Cardiac fibroblast (primary cell): Measurements from ENCODE around the gene AMDHD2.

Source experiments
- DNase-seq, 2 donors: peaks; one replicate each; pipeline versions ENCODE4 v3.0.0 to v3.0.0-alpha.2; 2010; ENCODE audit warnings: low read depth in 2 of 2
- H3K4me3 ChIP-seq, 2 donors: replicated peaks in 1 of 2; 1 replicate in 1 of 2; 2 replicates in 1 of 2; pipeline ENCODE4 v1.5.1; 2011; ENCODE audit warnings: low read depth in 2 of 2, low read length in 2 of 2, mild to moderate bottlenecking in 2 of 2, moderate library complexity in 1 of 2
- TF ChIP-seq, protein P1 (sequence below): IDR thresholded peaks from one replicate; pipeline ENCODE4 v1.5.1; 2011; ENCODE audit warnings: low read depth, mild to moderate bottlenecking, low read length, inconsistent platforms

Gene AMDHD2

DNA sequence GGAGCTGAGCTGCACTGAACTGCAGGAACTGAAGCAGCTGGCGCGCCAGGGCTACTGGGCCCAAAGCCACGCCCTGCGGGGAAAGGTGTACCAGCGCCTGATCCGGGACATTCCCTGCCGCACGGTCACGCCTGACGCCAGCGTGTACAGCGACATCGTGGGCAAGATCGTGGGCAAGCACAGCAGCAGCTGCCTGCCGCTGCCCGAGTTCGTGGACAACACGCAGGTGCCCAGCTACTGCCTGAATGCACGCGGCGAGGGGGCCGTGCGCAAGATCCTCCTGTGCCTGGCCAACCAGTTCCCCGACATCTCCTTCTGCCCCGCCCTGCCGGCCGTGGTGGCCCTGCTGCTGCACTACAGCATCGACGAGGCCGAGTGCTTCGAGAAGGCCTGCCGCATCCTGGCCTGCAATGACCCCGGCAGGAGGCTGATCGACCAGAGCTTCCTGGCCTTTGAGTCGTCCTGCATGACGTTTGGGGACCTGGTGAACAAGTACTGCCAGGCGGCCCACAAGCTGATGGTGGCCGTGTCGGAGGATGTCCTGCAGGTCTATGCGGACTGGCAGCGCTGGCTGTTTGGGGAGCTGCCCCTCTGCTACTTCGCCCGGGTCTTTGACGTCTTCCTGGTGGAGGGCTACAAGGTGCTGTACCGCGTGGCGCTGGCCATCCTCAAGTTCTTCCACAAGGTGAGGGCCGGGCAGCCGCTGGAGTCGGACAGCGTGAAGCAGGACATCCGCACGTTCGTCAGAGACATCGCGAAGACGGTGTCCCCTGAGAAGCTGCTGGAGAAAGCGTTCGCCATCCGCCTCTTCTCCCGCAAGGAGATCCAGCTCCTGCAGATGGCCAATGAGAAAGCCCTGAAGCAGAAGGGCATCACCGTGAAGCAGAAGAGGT is 23.7 kb upstream of the AMDHD2 start:
- DNase-seq, result no peak
- no peak overlapping the region for H3K4me3 ChIP-seq
- TF ChIP-seq, protein P1, sequence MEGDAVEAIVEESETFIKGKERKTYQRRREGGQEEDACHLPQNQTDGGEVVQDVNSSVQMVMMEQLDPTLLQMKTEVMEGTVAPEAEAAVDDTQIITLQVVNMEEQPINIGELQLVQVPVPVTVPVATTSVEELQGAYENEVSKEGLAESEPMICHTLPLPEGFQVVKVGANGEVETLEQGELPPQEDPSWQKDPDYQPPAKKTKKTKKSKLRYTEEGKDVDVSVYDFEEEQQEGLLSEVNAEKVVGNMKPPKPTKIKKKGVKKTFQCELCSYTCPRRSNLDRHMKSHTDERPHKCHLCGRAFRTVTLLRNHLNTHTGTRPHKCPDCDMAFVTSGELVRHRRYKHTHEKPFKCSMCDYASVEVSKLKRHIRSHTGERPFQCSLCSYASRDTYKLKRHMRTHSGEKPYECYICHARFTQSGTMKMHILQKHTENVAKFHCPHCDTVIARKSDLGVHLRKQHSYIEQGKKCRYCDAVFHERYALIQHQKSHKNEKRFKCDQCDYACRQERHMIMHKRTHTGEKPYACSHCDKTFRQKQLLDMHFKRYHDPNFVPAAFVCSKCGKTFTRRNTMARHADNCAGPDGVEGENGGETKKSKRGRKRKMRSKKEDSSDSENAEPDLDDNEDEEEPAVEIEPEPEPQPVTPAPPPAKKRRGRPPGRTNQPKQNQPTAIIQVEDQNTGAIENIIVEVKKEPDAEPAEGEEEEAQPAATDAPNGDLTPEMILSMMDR, result no peak

DNA sequence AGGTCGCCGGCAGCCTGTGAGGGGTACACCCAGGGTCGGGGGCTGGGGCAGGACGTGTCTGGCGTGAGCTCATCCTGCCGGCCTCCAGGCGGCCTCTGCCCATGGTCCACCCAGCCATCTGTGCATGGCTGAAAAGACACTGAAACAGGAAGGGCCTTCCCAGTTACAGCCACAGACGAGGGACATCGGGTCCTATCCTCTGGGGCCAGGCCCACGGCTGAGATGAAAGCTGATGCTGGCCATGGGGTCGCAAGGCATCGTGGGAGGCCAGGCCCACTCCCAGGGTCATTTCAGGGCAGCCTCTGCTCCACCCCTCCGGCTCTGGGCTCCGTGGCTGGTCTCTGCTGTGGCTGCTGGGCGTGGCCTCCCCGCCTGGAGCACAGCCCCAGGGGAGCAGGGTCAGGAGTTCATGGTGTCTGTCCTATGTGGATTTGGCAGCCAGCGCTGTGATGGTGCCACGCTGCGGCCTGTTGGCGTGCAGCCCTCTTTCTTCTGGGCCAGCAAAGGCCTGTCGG is 23.0 kb upstream of the AMDHD2 start:
- TF ChIP-seq, protein P1, result no peak
- peak; percentile 54 to 55 for DNase-seq
- H3K4me3 ChIP-seq, result no peak overlapping the region

DNA sequence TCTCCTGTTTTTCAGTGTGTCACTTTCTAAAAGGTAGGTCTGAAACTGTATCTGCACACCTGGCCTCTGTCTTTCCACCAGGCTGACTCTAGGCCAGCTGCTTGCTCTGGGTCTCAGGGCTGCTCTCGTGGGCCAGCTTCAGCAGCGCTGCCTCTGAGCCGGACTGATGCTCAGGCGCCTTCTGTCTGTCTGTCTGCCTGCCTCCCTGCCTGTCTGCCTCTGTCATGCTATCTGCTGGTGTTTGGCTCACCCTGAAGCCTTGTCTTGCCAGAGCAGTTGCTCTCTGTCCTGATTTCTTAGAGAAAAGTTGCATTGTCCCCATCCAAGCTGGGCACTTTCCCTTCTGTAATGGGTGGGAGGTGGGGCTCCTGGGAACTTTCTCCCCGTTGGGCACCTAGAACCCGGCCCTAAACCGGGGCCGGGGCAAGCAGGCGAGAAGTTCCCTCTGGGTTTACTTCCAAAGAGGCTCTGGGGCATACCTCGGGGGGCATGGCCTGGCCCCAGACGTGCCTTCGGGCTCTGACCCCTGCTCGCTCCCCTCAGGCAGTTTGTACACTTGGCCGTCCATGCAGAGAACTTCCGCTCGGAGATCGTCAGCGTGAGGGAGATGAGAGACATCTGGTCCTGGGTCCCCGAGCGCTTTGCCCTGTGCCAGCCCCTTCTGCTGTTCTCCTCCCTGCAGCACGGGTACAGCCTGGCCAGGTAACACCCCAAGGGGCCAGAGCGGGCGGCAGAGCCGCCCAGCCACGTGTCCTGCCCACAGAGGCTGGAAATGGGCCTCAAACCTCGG is 22.3 kb upstream of the AMDHD2 start:
- TF ChIP-seq, protein P1, result no peak
- DNase-seq, result no peak
- no peak overlapping the region for H3K4me3 ChIP-seq

DNA sequence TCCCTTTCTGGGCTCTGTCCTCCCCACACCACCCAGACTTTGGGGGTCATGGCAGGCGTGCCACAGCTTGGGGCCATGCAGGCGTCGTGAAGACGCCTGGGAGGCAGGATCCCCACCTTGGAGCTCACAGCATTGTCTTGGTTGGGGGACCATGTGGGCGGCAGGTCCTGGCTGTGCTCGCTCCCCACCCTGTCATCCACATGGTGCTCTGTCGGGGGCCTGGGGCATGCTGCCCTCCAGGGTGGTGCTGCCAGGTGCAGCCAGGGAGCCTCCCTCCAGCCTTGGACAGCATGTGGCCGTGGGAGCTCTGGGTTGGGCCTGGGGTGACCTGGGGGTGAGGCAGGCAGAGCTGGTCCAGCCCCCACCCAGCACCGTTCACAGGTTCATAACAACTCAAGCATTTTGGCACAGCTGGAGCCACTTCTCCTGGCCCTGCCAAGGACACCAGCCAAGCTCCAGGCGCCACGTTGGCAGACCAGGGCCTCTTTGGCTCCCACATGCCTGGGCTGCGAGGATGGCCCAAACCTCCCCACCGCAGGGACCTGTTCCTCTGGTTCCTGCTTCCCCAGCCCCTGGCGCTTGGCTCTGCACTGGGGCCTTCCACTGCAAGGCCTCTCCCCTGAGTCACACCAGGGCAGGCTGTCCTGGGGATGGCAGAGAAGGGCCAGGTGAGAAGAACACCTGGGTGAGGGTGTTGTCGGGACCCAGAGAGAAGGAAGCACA is 21.5 kb upstream of the AMDHD2 start:
- no peak overlapping the region for H3K4me3 ChIP-seq
- no peak for DNase-seq
- TF ChIP-seq, protein P1, result no peak

GRCh38 chr16:2499454-2499853 is 20.7 kb upstream of the AMDHD2 start:
- TF ChIP-seq, protein P1, result no peak
- no peak overlapping the region for H3K4me3 ChIP-seq
- DNase-seq, result no peak

DNA sequence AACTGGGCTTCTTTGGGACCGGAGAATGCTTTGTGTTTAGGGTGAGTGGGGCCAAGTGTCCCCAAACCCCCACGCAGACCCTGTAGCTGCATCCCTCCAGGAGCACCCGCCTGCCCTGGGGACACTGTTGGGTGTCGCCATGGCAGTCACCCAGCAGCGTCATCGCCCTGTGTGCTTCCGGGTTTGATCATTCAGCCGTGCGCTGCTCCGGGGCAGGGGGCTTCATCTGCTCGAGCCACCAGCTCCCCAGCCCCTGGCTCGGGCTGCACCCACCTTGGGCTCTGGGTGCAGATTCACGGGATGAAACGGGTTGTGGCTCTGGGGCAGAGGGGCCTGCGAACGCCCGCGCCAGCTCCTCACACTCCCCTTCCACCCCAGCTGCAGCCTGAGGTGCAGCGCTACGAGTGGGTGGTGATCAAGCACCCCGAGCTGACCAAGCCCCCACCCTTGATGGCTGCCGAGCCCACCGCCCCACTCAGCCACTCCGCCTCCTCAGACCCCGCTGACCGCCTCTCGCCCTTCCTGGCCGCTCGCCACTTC is 20.2 kb upstream of the AMDHD2 start:
- no peak for DNase-seq
- no peak overlapping the region for H3K4me3 ChIP-seq

More for the DNA sequence above, 20.2 kb upstream of the AMDHD2 start:
- TF ChIP-seq, protein P1, result no peak
